SK-N-MC (cell line): Measurements from ENCODE around the gene SERPINE2.

Source experiments
- EZH2 ChIP-seq: fragments of 200-600 bp; sonication (generic); IDR thresholded peaks from one replicate; pipeline ENCODE4 v1.6.1; 2017; ENCODE audit warnings: antibody characterized with exemption
- FOXP2 ChIP-seq: optimal IDR thresholded peaks from 2 replicates; pipeline ENCODE3; 2011; ENCODE audit warnings: mild to moderate bottlenecking, moderate library complexity; ENCODE audit not compliant: insufficient read depth; ENCODE audit errors: extremely low read length, control extremely low read depth
- POLR2AphosphoS5 ChIP-seq: IDR thresholded peaks from 2 replicates; pipeline ENCODE4 v1.6.1; 2012; ENCODE audit warnings: mild to moderate bottlenecking, low read depth, low read length, borderline replicate concordance

DNA sequence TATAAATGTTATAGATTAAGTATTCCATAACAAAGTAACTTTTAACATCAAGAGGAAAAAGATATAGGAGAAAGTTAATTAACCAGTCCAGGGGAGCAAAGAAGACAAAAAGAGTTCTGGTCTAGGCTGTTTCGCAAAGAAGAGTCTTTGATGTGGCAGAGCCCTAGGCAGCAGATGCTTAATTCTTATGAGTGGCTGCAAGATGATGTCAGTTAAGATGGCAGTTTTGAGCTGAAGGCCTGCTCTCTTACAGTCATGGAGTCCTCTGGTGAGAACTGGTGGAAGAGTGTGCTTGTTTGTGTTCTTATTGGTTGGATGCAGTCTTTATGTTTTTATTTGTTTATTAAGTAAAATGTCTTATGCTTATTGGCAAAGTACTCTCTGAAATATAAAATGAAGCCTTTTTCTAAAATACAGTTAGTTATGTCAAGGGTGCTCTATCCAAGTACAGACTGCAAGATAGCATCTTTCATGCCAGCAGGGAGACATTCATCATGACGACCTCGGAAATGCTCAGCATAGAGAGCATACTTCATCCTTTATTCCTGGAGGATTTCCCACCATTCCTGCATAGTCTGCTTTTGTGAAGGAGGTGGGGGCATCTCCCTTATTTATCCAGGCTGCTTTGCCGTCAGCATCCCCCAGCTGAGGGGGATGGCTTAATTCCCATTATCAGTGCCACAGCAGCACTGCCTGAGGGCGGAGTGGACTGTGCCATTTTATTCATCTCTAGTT lies 38.9 kb upstream of the SERPINE2 start:
- TF ChIP-seq POLR2AphosphoS5: no peak
- TF ChIP-seq EZH2: no peak
- no peak for TF ChIP-seq FOXP2
